Smooth muscle cell of the brain vasculature (primary cell): ENCODE measurements around the gene MLST8.
"Not testable (repeated sequence)": the region's sequence is repeated elsewhere in the genome, so short reads cannot be mapped to it uniquely, and the experiment has no call there.

Source experiments
- DNase-seq: peaks from one replicate; pipeline ENCODE4 v3.0.0-alpha.2; 2012; ENCODE audit warnings: low read depth, low spot score

MLST8 gene

DNA sequence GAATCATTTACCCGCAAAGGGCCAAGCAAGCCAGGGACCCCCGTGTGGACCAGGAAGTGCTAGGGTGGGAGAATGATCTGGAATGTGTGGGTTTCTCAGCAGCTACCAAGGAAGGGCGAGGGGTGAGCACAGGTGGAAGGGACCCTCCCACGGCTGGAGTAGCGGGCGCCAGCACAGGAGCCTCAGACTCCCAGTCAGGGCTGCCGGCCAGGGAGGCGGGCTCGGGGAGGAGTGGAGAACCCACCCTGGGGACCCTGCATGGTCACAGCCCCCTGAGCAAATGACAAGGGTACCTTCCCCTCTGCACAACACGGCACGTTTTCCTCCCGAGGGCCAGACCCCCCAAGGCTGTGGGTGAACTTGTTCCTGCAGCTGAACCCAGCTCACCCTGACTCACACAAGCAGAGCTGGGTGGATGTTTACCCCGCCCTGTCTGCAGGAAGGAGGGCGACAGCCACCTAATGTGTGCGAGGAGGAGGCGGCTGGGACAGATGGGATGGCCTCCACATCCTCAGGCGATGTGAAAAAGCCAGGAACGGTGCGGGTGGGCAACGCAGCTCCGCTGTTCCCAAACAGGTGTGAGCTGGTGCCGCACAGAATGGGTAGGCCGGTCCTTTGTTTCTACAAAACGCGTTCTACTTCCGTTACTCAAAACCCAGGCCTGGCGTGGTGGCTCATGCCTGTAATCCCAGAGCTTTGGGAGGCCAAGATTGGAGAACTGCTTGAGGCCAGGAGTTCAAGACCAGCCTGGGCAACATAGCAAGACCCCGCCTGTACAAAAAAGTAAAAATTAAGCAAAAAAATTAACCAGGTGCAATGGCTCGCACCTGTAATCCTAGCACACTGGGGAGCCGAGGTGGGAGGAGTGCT is 39.9 kb downstream of the MLST8 start:
- DNase-seq: no peak

DNA sequence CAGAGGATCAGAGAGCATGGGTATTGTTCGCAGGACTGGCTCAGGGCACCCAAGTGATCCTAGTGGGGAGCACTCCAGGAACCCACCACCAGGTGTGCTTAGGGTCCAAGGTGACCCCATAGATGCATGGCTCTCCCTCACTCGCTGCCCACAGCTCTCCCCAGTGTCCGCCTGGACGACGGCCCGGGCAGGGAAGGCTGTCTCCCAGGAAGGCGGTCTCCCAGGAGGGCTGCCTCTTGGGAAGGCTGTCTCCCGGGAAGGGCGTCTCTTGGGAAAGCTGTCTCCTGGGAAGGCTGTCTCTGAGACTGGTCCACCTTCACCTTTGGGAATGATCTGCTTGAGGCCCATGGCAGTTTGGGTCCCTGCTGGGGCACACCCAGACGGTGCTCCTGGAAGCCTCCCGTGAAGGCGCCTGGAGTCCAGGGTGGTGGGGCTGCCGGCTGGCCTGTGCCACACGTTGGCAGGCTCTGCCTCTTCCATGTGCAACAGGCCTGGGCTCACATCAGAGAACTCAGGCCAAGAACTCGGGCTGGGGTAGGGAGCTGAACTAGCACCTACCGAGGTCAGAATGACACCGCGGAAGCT is 41.1 kb downstream of the MLST8 start:
- DNase-seq: no peak

DNA sequence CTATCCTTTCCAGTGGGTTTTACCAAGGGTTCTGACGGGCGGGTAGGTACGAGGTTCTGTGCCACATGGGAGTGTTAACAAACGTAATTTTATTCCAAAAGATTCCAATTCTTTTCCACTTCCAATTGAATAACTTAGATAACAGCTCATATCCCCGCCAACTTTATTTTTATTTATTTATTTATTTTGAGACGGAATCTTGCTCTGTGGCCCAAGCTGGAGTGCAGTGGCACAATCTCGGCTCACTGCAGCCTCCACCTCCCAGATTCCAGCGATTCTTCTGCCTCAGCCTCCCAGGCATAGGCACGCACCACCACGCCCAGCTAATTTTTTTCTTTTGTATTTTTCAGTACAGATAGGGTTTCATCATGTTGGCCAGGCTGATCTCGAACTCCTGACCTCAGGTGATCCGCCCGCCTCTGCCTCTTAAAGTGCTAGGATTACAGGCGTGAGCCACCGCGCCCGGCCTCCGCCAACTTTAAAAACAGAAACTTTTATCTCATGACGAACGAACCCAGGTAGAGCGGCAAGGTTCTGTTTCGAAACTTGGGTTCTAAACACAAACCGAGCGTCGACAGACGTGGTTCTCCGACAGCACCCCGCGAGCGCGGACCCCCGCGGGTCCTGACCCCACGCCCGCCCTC is 45.5 kb downstream of the MLST8 start:
- DNase-seq: no peak

- peak; percentile 63 for DNase-seq
These were observed 46.2 kb downstream of the MLST8 start, which contains the start of gene ECI1 for GRCh38 chr16:2251296-2252111. Gene ECI1 (minus strand): TSS chr16:2251587. CDS start chr16:2251566, 21 bp downstream.

GRCh38 chr16:2252806-2253148 is 47.5 kb downstream of the MLST8 start:
- DNase-seq: no peak

GRCh38 chr16:2253293-2253692 is 48.0 kb downstream of the MLST8 start:
- no peak for DNase-seq

DNA sequence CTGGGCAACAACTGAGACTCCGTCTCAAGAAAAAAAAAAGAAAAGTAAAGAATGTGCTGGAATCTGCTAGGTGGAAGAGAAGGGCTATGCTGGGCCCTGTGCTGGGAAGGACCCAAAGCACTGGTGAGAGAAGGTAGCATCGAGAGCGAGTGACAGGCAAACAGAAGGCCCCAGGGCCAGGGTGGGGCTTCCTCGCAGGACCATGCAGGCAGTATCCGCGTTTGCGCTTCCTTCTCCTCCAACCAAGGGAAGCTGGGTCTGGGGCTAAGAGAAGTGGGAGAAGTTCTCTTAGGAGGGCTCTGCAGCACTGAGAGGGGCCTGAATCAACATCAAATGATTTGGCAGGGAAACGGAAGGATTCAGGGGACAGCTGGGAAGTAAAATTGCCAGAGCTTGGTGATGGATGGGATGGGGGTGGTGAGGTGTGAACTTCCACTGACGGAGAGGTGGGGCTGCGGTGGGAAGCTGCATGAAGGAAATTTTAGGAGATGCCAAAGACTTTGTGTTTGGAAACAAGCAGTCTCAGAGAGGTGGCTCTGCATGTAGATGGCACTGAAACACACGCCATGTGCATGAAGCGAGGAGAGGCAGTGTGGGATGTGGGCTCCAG is 51.4 kb downstream of the MLST8 start:
- DNase-seq: no peak

DNA sequence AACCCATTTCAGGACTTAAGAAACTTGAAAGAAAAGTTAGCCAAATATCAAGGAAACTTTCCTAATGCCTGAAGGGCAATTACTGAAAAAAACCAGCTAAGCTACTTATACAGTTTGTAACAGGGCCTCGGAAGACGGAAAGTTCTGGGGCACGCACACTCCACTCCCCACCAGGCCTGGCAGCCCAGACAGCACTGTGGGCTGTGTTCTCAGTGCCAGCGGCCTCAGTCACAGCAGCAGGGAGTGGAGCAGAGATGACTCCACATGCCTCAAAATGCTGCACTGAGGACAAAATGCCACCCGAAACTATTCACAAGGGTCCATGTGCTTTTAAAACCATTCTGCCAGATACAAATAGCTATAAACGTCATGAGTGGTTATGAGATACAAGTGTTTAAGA is 52.5 kb downstream of the MLST8 start:
- DNase-seq: no peak

DNA sequence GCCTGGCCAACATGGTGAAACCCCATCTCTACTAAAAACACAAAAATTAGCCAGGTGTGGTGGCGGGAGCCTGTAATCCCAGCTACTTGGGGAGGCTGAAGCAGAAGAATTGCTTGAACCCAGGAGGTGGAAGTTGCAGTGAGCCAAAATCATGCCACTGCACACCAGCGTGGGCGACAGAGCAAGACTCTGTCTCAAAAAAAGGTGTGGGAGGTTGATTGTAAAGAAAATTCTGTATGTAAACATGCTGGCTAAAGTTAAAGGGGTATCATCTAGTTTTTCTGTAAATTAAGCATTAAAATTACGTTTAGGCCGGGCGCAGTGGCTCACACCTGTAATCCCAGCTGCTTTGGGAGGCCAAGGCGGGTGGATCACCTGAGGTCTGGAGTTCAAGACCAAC is 53.3 kb downstream of the MLST8 start:
- not testable (repeated sequence) for DNase-seq
